Measurements from ENCODE around the gene SH3RF3.

GRCh38 chr2:109288544-109289368 is 159.8 kb downstream of the SH3RF3 start:
- TF ChIP-seq CTCF (IDR thresholded peaks at IDR 0.05) (no peak), EZH2 (IDR thresholded peaks at IDR 0.05) (no peak)
